Hepatic stellate cell (primary cell): ENCODE results near the gene TBX15.

Experiments
- DNase-seq: peaks from one replicate; pipeline ENCODE4 v3.0.0; 2011; ENCODE audit warnings: low spot score

The TBX15 gene

DNA sequence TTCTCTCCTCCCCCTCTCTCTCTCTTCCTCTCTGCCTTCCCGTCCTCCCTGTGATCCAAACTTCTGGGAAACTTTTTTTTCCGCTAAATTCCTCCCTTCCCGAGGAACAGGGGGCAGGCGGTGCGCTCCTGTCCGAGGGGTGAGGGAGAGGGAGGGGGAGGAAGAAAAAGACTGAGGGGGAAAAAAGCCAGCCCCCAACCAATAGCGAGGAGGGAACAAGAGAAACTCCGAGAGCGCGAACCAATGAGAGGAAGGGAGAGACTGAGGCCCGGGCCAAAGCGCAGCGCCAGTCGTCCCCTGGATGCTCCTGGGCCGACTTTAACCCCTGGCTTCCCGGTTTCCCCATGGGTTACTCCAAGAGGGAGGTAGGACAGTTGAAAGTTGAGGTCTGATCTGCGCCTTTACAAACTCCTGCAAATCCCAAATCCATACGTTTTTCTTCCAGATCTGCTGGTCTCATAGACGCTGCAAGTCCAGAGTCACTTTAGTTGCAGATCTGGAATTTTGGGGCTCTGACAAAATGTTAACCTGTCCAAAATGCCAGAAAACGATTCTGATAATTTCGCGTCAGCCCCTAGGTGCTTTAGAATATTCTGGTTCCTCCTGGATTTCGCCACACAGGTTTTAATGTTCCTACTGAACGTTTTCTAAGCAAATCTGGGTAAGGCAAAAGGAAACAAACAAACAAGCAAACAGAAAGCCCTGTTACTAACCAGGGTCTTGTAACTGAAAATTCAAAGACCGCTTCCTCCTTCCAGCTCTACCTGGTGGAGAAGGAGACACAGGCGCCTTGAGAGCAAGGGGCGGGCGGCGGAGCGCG, at the start of gene TBX15:
Gene TBX15, minus strand, starts transcription at position 158 of the 820 bp plus-strand sequence. CDS start 548 bp downstream, outside the sequence.
- DNase-seq, result no peak

DNA sequence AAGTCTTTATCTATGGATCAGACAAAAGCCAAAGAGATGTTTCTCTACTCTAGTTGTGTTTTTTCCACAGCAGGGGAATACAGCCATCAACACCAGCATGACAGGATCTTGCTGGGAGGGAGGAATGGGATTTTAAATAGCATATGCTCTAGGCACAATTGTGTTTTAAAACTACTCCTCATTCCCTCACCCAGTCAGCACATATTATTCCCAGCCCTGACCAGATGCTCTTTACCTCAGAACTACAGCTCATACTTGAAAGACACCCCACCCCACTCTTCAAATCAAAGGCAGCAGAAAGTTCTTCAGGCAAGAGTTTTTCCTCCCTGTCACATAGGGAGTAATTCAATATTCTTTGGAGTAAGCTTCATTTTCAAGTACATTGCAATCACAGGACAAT, 46.2 kb upstream of the TBX15 start:
- DNase-seq, result no peak

DNA sequence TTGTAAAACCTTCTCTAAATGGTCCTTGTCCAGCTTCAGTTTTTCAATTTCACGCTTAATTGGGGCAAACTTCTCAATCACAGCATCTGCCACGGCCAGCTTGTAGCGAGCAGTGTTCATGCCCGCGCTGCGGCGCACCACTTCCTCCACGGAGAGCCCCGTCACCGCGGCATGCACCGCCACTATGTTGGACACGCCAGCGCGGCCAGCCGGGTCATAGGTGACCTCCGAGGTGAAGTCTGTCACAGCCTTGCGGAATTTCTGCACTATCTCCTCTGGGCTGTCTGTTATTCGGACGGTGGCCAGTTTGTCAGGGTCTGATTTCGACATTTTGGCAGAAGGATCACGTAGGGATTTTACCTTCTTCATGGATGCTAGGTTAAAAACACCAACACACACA, 44.8 kb upstream of the TBX15 start:
- DNase-seq, result no peak

DNA sequence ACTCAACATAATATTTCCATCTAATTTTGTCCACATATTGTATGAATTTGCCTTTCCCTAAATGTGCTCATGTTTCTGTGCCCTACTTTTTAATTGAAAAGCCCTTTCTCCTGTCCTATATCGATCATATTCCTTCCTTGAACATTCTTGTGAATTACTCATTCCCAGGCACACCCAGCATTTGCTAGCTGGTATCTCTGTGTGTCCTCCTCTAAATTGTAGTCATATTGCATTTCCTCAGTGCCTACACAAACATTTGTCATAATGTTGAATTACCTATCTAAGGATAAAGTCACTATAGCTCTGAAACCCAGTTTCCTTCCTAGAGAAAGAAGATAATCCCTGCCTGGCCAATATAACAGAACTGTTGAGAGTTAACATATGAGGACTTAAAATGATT, 39.6 kb upstream of the TBX15 start:
- no peak for DNase-seq

DNA sequence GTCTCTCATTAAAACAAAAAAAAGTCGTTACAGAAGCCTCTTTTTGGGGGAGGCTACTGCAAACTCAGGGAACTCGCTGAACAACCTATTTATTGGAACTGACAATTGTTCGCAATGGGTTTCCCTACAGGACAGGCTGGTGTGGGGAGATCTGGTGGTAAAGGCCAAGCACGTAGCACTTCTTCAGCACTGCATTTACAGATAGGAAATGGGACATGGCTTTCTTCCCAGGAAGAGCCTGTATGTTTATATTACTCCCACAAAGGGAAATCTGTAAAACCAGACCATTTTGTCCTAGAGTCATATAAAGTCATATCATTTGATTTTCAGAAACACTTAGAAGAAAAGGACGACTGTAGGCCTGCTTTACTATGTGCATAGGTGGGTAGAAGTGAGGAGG, 38.8 kb upstream of the TBX15 start:
- no peak for DNase-seq

DNA sequence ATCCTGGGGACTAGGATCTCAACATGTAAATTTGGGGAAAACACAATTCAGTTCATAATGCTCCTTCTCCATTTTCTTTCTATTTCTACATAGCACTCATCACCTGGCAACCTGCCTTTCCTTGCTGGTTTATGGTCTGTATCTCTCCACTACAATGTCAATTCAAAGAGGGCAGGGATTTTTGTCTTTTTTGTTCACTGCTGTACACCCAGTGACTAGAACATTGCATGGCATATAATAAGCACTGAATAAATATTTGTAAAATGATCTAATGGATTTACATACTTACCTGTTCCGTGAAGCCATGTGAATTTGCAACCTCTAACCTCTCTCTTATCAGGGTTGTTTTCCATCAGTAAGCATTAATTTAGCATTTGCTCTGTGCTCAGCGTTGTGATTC, 27.4 kb upstream of the TBX15 start:
- DNase-seq, result no peak

DNA sequence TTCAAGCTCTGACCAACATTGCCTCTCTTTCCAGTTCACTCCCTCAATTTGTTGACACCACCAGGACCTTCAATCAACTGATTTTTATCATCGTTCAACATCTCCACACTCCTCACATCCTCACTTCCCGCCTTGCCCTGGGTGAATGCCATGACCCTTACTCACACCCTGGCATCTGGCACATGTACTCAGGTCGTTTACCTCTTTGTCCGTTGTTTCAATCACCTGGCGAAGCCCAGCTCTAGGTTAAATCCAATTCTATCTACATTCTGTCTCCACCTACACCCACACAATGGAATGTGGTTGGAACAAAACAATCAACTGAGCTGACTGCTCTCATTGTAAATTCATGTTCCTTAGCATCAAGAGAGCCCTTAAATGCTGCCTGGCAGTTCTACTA, 24.2 kb upstream of the TBX15 start:
- DNase-seq, result no peak

DNA sequence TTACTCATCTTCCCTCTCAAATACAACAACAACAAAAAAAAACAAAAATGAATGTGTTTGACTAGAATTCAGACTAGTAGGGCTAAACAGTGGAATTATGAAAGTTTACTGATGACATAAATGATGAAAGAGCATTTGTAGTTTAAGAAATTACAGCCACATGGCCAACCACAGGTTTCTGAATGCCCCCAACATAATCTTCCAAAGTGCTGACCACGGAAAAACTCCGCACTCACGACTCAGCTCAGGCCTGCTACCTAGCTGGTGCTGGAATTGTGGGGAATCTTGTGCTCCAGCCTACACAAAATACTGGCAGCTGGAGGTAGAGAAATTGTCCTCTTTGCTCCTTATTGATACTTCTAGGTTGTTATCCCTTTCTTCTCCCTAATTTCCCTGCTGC, 23.6 kb upstream of the TBX15 start:
- no peak for DNase-seq

DNA sequence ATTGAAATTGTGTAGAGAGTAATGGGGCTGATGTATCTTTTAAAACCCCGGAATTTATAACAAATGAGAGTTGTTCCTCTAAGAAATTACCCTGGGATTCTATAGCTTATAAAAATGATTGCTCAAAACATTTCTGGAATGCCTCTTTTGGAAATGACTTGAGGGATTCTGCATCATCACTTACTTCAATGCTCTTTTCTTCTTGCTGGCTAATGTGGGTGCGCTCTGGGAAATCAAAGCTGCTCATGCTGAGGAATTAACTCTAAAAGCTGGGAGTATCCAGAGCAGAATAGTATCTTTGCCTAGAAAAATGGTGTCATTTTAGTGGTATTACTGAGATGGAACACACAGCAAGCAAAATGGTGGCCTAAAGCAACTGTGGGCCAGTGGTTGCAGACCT, 23.0 kb upstream of the TBX15 start:
- no peak for DNase-seq

DNA sequence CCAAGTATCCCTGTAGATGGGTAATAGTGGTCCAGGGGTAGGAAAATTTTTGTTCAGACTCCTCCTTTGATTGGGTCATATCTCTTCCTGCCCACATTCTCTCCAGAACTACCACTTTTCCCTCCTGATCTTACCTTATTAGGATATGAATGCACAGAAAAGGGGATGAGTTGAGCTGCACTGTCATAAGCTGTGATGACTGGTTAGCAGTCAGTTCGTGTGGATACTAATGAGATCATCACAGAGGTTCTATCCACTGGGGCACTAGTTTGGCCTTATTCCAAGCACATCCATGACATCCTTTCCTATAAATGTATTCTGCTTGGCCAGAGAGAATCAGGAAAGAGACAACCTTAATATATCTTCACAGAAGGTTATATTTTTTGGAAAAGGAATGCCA, 22.1 kb upstream of the TBX15 start:
- DNase-seq, result no peak

DNA sequence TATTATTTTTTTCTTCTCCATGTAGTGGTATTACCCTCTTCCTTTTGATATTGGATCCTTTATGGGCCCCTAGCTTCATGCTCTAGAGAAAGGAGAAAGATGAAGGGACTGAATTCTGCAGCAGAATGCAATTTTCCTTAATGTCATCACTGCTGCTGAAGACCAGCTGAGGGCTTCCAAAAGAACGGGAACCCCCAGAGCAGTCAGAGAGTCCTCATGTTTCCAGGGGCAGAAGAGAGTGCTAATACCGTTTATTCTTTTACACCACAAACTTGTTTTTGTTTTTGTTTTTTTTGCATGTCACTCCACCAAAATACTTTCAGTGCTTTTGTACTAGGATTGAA, 21.1 kb upstream of the TBX15 start:
- DNase-seq, result no peak

DNA sequence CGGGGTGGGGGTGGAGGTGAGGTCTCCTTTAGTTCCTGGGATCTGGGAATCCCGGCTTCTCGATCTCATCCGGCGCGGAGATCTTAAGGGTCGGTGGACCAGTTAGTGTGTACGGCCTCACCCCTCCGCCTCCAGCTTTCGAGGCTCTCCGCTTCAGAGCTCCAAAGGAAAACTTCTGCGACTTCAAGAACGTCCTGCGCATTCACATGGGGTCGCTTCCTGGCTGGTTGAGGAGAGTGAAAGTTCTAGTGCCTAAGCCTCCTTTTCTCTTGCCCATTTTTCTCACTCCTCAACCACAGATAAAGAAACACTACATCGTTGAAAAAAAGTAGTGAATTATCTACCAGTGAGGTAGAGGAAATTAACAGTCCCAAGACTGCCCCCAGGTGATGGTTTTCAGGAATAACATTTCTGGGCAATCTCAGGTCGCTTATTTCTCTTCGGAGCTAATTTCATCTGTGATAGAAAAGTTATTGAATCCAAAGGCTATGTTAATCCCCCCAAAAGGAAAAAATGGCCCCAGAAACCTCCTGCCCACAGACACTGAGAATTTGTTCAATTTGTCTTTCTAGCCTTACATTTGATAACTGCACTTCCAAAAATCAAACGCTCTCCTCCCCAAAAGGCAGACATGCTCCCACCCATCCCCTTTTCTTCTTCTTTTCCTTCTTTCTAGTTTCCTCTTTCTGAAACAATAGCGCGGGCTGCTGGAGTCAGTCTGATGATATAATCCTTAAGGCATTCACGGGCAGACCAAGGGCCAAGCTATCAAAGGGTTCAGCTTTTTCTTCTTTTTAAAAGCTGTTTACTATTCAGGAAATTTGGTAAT, 20.6 kb upstream of the TBX15 start:
- peak; percentile 59 for DNase-seq

DNA sequence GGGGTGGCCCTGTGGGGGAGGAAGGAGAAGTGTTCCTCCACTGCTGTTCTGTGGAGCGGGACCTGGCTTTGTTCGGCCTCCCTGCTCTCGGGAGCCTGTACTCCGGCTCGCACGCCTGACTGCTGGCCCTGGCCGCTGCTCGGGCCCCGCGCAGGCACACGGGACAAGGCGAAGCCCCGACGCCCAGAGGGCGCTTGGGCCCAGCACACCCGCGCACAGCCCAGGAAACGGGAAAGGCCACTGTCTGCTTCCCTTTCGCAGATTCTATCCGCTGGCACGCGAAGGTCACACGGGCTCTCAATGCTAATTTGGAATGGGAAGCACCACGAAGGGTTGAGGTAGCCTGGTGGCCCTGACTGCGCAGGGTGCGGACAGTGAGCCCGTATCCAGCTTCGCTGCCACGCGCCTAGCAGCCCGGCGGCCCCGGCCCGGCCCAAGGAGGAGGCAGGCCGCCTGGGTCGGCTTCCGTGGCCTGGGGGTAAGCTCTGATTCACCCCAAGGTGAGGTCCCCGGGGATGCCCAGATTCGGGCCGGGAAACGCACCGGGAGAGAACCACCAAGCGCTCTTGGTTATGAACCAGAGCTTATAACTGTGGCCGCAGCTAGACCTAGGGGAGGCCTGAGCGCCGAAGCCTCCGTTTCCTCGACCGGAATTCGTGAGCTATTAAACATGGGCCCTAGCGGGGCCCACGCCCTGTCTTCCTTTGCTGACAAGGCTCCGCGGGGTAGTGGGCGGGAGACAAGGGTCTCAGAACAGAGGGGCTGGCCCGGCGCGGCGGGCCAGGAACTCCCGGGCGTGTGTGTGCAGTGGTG, 19.7 kb upstream of the TBX15 start:
- DNase-seq, result no peak

DNA sequence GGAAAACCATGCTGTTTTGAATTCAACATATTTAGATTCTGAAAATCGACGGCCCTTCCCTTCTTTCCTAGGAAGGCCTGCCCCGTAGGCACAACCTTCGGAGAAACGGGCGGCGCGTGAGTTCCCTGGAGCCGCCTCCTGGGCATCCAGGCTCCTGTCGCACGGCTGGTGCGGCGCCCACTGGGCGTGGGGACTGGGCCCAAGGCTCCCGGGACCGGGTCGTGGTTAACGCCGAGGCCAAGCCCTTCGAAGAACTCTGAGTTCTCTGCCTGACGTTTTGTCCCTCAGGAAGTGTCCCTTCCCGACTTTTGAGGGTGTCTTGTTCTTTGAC, 19.2 kb upstream of the TBX15 start:
- no peak for DNase-seq

DNA sequence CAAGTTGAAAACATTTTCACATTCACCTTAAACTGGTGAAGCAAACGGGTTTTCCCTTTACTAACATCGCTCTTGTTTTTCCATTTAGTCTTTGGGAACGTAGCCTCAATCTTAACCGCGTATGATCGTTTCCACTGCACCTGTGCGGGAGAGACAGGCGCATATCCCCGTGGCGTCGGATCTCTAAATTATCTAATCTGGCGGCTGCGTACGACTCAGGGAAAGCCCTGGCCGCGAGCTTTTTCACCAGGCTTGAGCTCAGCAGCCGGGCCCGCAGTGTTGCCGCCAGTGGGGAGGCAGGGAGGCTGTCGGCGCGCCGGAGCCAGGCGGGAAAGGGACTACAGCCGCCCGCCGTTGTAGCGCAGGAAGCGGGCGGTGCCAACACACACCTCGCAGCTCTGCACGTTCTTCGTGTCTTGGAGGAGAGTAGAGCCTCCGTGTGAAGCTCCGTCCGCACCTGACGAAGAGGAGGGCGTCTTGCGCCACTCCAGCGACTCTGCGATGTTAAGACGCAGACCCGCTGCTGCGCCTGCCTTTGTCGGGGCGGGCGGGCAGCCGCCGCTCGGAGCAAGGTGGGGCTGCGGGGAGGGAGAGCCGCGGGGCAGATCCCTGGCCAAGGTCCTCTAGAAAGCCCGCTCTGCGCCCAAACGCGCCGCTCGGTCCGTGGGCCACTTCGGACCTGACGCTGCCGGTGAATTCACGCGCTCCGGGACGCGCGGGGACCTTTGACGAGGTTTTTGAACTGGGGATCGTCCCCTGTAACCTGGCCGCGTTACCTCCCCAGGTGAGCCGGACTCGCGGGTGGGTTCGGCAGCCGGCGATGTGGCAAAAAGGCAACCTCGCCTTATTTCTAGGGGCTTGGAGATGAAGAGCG, 18.5 kb upstream of the TBX15 start:
- no peak for DNase-seq

DNA sequence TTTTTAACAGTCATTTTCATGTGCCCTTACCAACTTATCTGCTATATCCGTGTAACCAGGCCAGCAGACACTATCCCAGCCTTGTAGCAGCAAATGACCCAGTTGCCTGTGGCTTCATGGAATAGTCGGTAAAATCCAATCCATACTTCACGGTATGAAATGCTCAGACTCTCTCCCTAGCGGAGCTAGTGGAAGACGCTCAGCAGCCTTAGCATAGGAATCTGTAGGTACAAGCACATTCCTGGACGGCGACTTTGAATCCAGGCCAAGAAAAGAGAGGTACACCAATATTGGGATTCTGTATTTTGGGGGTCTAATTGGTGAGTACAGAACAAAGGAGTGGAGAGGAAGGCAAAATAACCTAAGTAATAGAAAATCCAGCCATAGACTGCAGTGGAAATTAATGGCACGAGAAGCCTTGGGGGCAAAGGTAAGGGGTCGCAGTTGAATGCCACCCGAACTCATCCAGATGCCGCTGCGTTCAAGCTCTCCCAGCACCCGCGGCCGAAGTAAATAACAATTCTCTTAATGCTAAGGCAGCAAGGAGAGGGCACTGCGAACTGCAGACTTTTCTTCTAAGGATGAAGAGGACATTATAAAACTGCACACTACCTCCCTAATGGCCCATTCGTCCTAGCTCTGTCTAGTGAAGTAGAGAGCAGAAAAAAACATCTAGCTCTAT, 17.7 kb upstream of the TBX15 start:
- DNase-seq, result no peak

DNA sequence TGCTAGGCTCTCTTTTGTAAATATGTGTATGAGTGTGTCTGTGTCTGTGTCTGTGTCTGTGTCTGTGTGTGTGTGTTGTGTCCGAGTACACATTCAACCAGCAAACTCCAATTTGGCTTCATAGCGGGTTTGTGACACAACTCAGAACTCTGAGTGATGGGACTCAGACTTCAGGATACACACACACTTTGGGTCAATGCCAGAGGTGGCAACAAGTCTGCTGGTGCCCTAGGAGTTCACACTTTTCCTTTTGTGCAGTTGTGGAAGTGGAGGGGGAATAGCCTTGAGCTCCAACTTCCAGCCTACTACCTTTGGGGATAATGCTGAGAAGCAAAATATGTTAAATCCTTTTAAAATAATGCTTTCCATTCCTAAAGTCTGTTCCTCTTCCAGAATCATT, 16.6 kb upstream of the TBX15 start:
- DNase-seq, result no peak

DNA sequence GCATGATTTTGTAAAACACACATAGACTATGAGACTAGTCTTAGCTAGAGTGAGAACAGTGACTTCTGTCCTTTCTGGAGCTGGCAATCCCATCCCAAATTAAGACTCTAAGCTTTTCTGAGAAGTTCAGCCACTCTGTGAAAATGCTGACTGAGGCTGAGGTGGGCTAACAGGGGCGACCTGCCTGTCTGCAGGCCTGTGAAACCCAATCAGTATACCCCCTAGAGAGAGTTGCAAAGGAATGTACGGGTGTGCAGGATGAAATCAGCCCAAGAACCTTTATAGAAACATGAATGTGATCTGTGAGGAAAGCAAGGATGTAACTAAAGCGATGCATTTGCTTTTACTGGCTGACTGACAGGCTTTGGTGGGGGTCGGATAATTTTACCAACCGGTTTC, 16.0 kb upstream of the TBX15 start:
- DNase-seq, result no peak

DNA sequence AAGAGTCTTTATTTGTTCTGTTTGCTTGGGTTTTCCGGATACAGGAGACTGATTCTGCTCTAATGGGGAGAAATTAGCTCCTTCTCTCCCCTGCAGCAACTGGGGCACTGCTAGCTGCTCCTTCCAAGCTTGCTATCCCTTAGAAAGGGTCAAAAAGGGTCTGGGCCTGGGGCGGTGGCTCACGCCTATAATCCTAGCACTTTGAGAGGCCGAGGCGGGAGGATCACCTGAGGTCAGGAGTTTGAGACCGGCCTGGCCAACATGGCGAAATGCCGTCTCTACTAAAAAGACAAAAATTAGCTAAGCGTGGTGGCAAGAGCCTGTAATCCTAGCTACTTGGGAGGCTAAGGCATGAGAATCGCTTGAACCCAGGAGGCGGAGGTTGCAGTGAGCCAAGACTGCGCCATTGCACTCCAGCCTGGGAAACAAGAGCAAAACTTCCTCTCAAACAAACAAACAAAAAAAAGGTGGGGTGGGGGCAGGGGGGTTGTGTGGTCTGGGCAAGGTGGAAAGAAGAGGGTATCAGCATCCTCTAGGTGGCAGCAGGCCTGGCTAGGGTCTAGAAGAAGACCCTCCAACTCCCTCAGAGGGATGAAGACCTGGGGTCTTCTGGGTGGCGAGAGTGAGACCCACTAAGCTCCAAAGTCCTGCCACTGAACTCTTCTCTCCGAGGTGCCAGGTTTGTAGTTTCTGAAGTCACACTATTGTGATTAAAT, 15.4 kb upstream of the TBX15 start:
- DNase-seq, result no peak

DNA sequence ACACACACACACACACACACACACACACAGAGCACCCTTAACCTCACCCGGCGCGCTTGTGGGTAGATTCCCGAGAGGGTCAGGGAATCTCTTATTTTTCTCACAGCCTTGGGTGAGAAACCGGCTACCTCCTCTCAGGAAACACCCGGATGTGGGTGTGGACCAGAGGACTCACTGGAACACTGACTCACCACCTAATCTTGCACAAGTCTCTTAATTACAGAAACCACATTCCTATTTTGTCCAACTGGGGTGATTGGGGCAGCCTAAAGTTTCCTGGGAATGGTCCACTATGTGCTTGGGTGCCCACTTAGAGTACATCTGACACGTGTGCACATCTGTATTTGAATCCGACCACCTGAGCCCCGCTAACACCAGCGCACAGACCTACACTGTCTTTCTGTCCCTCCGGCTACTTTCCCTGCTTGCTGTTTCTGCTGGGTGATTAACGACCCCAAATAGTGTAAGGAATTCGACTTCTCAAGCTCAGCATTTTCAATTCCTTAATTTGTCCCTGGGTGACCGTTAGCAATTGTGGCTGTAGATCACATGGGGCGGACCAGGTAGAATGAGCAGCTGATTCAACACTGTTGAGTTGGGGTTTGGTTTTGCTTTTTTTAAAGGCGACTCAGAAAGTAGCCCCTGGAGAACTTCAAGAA, 14.0 kb upstream of the TBX15 start:
- DNase-seq, result peak; percentile 61
